Uterus (tissue), 2 donors: ENCODE results near the gene GSC2.

Experiments
- POLR2A ChIP-seq, 2 donors: fragments of 450-650 bp; IDR thresholded peaks; one replicate each; pipeline ENCODE4 v1.6.1; 2016; ENCODE audit warnings: antibody characterized with exemption in 2 of 2, mild to moderate bottlenecking in 1 of 2, moderate library complexity in 1 of 2
- TF ChIP-seq, protein P1 (sequence below), 4 experiments: fragments of 200-600 bp in 2 of 4; fragments of 450-650 bp in 2 of 4; sonication (generic) in 2 of 4; IDR thresholded peaks; one replicate each; pipeline ENCODE4 v1.5.1; 2016 to 2019; ENCODE audit warnings: antibody characterized with exemption in 4 of 4, mild to moderate bottlenecking in 2 of 4, moderate library complexity in 1 of 4

GRCh38 chr22:19120829-19121630, 29.1 kb downstream of the GSC2 start:
- TF ChIP-seq POLR2A (IDR thresholded peaks at IDR 0.05): no peak
- TF ChIP-seq, protein P1, sequence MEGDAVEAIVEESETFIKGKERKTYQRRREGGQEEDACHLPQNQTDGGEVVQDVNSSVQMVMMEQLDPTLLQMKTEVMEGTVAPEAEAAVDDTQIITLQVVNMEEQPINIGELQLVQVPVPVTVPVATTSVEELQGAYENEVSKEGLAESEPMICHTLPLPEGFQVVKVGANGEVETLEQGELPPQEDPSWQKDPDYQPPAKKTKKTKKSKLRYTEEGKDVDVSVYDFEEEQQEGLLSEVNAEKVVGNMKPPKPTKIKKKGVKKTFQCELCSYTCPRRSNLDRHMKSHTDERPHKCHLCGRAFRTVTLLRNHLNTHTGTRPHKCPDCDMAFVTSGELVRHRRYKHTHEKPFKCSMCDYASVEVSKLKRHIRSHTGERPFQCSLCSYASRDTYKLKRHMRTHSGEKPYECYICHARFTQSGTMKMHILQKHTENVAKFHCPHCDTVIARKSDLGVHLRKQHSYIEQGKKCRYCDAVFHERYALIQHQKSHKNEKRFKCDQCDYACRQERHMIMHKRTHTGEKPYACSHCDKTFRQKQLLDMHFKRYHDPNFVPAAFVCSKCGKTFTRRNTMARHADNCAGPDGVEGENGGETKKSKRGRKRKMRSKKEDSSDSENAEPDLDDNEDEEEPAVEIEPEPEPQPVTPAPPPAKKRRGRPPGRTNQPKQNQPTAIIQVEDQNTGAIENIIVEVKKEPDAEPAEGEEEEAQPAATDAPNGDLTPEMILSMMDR (IDR thresholded peaks at IDR 0.05): no peak
